ENCODE results near the gene PLA2G3.
"Not testable (repeated sequence)": the region's sequence is repeated elsewhere in the genome, so short reads cannot be mapped to it uniquely, and the experiment has no call there.

PLA2G3 gene, protein sequence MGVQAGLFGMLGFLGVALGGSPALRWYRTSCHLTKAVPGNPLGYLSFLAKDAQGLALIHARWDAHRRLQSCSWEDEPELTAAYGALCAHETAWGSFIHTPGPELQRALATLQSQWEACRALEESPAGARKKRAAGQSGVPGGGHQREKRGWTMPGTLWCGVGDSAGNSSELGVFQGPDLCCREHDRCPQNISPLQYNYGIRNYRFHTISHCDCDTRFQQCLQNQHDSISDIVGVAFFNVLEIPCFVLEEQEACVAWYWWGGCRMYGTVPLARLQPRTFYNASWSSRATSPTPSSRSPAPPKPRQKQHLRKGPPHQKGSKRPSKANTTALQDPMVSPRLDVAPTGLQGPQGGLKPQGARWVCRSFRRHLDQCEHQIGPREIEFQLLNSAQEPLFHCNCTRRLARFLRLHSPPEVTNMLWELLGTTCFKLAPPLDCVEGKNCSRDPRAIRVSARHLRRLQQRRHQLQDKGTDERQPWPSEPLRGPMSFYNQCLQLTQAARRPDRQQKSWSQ

DNA sequence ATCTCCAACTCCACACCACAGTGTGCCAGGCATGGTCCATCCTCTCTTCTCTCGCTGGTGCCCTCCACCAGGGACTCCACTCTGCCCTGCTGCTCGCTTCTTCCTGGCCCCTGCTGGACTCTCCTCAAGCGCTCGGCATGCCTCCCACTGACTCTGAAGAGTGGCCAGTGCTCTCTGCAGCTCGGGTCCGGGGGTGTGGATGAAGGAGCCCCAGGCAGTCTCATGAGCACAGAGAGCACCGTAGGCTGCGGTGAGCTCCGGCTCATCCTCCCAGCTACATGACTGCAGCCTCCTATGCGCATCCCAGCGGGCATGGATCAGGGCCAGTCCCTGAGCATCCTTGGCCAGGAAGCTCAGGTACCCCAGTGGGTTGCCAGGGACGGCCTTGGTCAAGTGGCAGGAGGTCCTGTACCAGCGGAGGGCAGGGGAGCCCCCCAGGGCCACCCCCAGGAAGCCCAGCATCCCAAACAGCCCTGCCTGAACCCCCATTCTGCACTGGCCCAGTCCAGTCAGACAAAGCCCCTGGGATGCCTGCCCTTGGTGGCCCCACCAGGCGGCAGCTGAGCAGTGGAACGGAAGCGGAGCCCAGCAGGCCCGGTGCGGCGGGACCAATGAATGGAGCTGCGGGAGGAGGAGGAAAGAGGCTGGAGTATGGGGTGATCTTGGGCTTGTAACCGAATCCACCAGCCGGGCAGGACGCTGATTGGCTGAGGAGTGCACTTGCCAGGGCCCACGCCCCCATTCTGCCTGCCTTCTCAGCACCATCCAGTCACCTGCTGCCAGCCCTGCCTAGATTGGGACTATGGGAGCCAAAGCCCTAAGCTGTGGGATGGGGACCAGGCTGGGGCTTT lies at the start of gene PLA2G3:
TSS of gene PLA2G3 (minus strand) at position 643 of the 851 bp plus-strand sequence. CDS start at position 489, 154 bp downstream.
- DNase-seq = no peak

DNA sequence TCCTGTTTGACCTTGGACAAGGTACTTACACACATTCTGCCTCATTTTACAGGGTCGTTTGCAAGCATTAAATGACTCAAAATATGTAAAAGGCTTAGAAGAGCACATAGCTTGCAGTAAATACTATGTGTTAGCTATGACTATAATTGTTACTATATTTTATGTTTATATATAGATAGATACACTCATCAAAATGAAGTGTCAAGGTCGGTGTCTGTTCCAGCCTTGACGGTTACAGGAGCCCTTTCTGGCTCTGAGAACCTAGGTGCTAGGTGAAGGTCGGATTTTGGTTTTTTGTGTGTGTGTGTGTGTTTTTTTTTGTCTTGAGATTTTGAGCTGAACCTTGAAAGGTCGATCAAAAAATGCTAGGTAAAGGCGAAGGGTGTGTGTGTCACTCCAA lies 47.3 kb upstream of the PLA2G3 start:
- DNase-seq = no peak

GRCh38 chr22:31185056-31185455 lies 44.7 kb upstream of the PLA2G3 start:
- no peak for DNase-seq

DNA sequence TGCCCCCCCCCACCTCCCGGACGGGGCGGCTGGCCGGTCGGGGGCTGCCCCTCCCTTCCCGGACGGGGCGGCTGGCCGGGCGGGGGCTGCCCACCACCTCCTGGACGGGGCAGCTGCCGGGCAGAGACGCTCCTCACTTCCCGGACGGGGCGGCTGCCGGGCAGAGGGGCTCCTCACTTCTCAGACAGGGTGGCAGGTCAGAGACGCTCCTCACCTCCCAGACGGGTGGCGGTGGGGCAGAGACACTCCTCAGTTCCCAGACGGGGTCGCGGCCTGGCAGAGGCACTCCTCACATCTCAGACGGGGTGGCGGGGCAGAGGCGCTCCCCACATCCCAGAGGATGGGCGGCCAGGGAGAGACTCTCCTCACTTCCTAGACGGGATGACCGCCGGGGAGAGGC lies 43.7 kb upstream of the PLA2G3 start:
- no peak for DNase-seq

DNA sequence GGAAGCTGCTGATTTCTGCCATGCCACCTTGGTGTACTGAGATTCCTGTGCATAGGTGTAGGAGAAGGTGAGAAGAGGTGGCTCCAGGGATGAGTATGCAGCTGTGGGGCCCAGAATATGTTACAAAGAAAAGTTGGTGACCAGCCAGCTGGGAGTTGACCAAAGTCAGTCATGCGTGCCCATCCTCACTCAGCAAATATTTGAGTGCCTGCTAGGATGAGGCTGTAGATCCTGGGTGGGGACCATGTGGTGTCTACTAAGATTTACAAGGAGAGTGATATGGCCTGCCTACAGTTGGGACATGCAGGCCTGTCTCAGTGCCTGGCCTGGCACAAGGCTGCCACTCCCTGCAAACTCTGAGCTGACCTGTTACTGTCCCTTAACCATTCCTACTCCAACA lies 39.0 kb upstream of the PLA2G3 start:
- no peak for DNase-seq

DNA sequence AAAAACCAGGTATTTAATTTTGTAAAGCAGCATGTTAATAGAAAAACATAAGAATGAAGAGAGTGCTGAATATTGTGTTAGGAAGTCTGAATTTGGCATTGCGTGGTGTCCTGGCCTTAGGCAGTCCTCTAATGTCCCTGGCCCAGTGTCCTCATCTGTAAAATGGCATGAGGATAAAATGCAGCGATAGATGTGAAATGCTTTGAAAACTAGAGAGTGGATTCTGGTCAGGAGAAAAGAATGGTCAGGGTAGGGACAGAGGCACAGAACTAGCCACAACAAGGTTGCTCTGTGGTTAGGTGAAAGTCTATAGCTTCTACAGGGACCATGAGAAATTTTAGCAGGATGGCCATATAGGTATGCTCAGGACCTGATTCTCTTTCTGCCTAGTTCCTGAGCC lies 38.6 kb upstream of the PLA2G3 start:
- DNase-seq = no peak

- DNase-seq = no peak
Observed at GRCh38 chr22:31177420-31178162, 37.3 kb upstream of the PLA2G3 start.

DNA sequence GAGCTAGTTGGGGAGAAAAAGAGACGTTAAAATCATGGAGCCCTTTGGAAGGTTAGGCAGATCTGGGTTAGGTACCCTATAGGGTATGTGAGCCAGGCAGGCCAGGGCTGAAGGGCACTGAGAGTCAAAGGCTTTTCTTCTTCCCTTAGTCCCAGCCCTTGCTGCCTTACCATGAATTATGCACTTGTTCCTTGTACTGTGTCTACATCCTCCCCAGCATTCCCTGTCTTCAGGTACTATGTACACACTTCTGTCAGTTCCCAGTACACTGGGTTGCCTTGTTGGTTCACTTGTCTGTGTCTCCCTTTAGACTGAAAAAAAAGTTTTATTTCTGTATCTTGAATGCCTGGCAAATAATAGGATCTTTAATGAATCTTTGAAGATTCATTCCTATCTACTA lies 36.6 kb upstream of the PLA2G3 start:
- DNase-seq = no peak

- peak; percentile 56 for DNase-seq
Observed at GRCh38 chr22:31173386-31174145, 33.3 kb upstream of the PLA2G3 start.

DNA sequence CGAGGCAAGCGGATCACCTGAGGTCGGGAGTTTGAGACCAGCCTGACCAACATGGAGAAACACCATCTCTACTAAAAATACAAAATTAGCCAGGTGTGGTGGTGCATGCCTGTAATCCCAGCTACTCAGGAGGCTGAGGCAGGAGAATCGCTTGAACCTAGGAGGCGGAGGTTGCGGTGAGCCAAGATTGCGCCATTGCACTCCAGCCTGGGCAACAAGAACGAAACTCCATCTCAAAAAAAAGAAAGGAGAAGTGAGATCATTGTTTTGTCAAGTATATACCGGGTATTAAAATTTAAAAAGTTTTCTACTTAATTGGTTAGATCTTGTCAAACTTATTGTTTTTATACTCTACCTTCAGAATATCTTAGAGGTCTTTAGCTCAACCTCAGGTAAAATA lies 31.4 kb upstream of the PLA2G3 start:
- DNase-seq = not testable (repeated sequence)

DNA sequence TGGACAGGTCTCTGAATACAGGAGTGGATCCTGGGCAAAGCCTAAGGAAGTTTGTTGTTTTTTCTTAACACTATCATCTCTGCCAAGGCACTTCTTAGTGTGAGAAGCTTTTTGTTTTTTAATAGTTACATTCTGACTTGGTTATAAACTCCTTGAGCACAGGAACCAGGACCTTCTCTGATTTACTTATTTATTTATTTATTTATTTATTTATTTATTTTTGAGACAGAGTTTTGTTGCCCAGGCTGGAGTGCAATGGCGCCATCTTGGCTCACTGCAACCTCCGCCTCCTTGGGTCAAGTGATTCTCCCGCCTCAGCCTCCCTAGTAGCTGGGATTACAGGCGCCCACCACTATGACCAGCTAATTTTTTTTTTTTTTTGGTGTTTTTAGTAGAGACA lies 30.7 kb upstream of the PLA2G3 start:
- DNase-seq = no peak

- DNase-seq = no peak
Observed at GRCh38 chr22:31162015-31162765, 21.9 kb upstream of the PLA2G3 start.

DNA sequence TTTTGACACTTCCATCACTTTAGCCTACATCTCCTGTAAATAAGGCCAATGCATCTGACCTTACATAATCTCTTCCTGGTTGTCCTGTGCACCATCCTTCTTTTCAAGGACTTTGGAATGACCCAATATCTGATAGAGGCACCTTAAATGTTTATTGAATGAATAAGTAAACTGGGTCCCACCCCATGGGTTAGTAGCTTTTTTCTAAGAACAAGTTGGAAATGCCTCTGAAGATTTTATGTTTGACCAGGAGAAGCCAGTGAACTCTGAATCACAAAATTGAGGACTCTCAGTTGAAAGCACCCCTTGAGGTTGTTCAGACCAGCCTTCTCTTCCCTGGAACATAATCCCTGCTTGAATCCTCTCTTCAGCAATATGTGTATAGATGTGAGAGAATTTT lies 21.1 kb upstream of the PLA2G3 start:
- no peak for DNase-seq

DNA sequence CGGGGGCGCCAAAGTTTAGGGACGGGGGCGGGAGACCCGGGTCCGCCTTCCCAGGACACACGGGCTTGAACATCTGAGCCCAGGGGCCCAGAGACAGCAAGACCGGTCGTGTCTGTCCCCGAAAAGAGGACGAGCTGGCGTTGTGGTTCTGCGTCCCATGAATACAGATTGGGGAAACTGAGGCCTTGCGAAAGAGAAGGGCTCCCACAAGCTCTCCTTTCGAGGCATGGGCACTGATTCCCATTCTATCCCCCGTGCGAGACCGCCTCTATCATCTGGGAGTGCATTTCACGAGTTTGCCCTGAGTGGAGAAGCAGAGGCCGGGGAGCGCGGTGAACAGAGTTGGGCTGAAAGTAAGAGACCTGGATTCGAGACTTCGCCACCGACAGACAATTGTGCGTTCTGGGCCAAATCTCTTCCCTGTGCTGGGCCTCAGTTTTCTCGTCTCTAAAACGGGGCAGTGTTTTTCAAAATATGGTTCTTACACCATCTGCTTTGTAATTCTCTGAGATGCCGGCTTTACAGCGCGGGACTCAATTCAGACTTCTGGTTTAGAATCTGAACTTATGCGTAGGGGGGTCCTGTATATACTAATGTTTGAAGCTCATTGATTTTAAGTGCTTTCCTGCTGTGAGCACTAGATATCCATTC lies 20.1 kb upstream of the PLA2G3 start:
- no peak for DNase-seq

GRCh38 chr22:31155422-31155821 lies 15.1 kb upstream of the PLA2G3 start:
- no peak for DNase-seq

DNA sequence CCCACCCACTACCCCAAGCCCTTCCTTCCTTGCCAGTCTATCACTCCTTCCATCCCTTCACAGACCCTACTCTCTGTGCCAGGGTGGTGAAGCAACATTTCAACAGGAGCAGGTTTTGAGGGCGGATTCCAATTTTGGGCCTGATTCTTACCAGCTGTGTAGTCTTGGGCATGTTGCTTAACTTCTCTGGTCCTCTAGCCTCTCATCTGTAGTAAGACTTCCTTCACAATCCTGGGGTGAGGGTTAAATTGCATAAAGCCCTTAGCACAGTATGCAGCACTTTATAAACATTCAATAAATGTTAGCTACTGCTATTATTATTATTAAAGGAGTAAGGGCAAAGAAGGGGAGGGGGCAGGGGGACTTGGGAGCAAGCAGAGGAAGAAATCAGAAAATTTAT lies 14.7 kb upstream of the PLA2G3 start:
- DNase-seq = no peak

GRCh38 chr22:31153357-31153756 lies 13.0 kb upstream of the PLA2G3 start:
- DNase-seq = no peak

GRCh38 chr22:31151872-31152271 lies 11.6 kb upstream of the PLA2G3 start:
- DNase-seq = no peak

DNA sequence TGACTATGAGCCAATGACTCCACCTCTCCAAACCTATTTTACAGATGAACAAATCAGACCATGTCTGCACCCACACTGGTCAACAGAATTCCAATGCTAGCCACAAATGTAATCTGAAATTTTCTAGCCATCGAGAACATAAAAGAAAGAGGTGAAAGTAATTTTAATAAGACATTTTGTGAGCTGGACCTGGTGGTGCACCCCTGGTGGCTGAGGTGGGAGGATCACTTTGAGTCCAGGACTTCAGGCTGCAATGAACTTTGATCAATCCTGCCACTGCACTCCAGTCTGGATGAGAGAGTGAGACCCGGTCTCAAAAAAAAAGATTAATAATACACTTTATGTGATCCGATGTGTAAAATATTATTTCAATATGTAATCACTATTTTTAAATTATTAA lies 10.3 kb upstream of the PLA2G3 start:
- no peak for DNase-seq

DNA sequence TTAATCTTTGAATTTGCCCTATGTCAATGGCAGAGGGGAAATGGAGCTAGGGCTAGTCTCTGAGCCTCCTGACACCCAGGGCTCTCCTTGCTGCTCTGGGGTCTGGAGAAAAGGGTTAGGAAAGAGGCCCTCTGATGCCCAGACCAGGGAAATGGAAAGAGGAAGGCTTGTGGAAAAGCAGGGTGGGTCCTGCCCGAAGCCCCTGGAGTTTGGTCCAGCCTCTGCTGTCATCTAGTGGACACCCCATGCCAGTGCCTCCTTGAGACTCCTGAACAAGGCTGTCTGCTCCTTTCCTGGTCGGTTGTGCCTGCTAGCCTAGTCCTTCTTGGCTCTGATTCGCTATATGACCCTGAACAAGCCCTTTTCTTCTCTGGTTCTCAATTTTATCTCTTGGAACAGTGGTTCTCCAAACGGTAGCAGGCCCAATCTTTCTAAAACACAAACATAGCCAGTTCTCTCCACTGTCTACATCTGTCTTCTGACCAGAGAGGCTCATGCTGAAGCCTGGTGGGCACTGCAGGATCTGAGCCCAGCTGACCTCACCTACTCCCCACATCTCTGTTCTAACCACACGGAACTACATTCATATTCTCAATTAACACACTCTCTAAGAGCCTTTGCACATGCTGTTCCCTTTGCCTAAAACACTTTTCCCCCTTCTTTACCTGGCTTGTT lies 8.8 kb upstream of the PLA2G3 start:
- DNase-seq = peak; percentile 52

GRCh38 chr22:31148488-31148887 lies 8.2 kb upstream of the PLA2G3 start:
- no peak for DNase-seq

All from activated CD4-positive, alpha-beta T cell treated with anti-CD3 and anti-CD28 coated beads, Interleukin-10, Interleukin-2, amounts not matched to agents 100 ng/mL and 50 ng/mL, durations not matched to agents 16 hours and 8 hours (primary cell).